Measurements from ENCODE around the gene HMGA1.
"Not testable (repeated sequence)": the region's sequence is repeated elsewhere in the genome, so short reads cannot be mapped to it uniquely, and the experiment has no call there.

Gene HMGA1

GRCh38 chr6:34241351-34242215 is 4.9 kb downstream of the HMGA1 start:
- DNase-seq = no peak

- no peak for DNase-seq
These were observed 5.8 kb downstream of the HMGA1 start for GRCh38 chr6:34242252-34243130.

DNA sequence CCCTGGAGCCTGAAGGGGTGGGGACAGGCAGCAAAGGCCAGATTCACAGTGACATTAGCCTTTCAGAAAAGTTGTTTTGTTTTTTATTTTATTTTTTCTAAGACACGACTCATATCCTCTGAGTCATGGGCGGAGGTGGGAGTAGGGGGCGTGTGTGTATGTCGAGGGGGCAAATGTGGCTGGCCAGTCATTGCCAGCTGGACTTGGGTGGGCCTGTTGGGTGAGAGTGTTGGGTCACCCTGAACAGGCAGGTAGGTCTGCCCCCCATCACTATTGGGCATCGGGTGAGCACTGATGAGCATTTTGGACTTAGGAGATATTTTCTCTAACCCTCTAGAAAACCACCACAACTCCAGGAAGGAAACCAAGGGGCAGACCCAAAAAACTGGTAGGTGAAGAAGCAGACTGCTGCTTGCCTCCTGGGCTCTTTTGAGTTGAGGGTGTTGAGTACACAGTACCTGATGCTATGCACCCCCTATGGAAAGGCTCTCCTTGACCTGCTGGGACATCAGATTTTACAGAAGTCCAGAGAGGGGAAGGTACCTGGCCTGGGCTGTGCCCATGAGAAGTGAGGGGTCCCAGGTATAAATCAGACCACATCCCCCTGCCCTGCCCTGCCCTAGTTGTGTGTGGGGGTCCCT is 6.6 kb downstream of the HMGA1 start:
- DNase-seq = peak; percentile 29

- DNase-seq = peak; percentile 93
These were observed 7.5 kb downstream of the HMGA1 start for GRCh38 chr6:34243901-34244884.

DNA sequence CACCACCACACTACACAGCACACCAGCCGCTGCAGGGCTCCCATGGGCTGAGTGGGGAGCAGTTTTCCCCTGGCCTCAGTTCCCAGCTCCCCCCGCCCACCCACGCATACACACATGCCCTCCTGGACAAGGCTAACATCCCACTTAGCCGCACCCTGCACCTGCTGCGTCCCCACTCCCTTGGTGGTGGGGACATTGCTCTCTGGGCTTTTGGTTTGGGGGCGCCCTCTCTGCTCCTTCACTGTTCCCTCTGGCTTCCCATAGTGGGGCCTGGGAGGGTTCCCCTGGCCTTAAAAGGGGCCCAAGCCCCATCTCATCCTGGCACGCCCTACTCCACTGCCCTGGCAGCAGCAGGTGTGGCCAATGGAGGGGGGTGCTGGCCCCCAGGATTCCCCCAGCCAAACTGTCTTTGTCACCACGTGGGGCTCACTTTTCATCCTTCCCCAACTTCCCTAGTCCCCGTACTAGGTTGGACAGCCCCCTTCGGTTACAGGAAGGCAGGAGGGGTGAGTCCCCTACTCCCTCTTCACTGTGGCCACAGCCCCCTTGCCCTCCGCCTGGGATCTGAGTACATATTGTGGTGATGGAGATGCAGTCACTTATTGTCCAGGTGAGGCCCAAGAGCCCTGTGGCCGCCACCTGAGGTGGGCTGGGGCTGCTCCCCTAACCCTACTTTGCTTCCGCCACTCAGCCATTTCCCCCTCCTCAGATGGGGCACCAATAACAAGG is 8.5 kb downstream of the HMGA1 start:
- DNase-seq = not testable (repeated sequence)

- not testable (repeated sequence) for DNase-seq
These were observed 9.1 kb downstream of the HMGA1 start for GRCh38 chr6:34245761-34246140.

DNA sequence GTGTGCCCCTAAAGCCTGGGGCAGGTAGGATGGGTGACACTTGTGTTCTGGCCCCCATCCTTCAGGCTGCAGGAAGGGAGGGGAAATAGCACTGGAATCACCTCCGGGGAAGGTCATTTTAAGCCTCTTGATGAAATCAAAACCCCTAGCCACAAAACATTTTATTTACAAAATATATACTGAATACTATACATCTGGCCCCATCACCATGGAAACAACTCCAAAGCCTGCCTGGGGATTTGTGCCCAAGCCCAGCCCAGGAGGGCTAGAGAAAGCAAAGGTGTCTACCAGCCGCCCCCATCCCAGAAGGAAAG is 9.5 kb downstream of the HMGA1 start:
- DNase-seq = no peak

- peak; percentile 68 for DNase-seq
These were observed 10.1 kb downstream of the HMGA1 start for GRCh38 chr6:34246563-34247391.

- no peak for DNase-seq
These were observed 11.0 kb downstream of the HMGA1 start for GRCh38 chr6:34247481-34248197.

DNA sequence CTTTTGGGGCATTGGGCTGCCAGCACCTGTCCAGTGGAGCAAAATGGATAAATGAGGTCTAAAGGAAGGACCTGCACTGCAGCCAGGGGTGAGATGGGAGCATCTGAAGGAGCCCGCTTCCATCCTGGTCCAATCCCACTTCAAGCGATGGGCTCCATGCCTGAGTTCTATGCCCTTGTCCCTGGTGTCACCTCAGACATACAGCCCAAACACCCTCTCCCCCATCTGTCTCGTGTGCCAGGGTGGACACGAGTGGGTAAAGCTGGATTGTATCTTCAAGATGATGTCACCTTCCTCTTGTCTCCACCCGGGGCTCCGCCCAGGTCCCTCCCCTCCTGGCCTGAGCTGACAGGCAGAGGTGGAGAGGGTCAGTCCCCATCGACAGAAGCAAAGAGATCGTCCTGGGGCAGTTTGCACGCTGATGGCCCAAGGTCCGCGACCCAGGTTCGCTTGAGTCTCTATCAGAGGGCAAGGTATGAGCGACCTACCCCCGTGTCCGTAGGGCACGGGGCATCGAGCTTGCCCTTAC is 11.6 kb downstream of the HMGA1 start:
- DNase-seq = peak; percentile 73

DNA sequence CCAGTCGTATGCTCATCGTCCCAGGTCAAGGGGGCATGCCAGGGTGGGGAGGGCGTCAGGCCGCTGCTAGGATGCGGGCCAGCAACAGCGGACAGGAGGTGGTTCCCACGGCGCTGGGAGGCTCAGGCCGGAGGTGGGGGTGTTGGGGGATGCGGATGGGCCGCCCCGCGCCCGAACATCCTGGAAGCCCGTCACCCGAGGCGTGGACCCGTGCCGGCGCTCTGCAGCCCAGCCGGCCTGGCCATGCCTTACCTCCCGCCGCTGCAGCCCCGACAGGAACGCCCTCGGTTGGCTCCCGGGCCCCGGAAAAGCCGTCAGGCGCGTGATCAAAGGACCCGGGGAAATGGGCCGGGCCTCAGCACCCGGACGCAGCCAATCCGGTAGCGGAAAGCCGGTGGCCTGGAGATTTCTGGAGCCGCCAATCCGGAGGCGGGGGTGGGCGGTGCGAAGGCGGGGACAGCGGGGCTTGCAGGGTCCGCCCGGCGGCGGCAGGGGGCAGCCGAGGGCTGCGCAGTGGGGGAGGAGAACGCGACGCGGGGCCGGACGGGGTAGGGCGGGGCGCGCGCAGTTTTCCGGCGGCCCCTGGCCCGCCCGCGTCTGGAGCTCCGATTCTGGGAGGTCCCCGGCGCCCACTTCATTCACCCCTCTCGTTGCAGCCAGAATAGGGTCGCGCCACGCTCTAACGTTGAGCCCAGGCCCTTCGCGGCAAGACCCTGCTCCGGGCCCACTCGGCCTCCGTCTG is 12.2 kb downstream of the HMGA1 start, which contains the start of gene SMIM29:
TSS of gene SMIM29 (minus strand) at position 280 of the 742 bp plus-strand sequence. CDS start 1,215 bp downstream, outside the sequence.
- peak; percentile 96 for DNase-seq

GRCh38 chr6:34249469-34250261 is 13.0 kb downstream of the HMGA1 start:
- peak; percentile 73 for DNase-seq

- peak; percentile 64 for DNase-seq
These were observed 15.7 kb downstream of the HMGA1 start for GRCh38 chr6:34252395-34252794.

DNA sequence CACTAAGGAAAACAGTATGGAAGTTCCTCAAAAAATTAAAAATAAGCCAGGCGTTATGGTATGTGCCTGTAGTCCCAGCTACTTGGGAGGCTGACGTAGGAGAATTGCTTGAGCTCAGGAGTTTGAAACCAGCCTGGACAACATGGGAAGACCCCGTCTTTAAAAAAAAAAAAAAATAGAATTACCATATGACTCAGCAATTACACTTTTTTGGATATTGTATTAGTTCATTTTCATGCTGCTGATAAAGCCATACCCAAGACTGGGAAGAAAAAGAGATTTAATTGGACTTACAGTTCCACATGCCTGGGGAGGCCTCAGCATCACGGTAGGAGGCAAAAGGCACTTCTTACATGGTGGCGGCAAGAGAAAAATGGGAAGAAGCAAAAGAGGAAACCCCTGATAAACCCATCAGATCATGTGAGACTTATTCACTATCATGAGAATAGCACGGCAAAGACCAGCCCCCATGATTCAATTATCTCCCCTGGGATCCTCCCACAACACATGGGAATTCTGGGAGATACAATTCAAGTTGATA is 22.9 kb downstream of the HMGA1 start:
- no peak for DNase-seq

DNA sequence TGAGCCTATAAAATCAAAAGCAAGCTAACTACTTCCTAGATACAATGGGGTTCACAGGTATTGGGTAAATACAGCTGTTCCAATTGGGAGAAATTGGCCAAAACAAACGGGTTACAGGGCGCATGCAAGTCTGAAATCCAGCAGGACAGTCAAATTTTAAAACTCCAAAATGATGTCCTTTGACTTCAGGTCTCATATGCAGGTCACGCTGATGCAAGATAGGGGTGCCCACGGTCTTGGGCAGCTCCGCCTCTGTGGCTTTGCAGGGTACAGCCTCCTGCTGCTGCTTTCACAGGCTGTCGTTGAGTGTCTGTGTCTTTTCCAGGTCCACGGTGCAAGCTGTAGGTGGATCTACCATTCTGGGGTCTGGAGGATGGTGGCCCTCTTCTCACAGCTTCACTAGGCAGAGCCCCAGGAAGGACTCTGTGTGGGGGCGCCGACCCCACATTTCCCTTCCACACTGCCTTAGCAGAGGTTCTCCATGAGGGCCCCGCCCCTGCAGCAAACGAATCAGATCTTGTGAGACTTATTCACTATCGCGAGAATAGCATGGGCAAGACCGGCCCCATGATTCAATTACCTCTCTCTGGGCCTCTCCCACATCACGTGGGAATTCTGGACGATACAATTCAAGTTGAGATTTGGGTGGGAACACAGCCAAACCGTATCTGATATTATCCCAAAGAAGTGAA is 24.0 kb downstream of the HMGA1 start:
- no peak for DNase-seq

- not testable (repeated sequence) for DNase-seq
These were observed 26.8 kb downstream of the HMGA1 start for GRCh38 chr6:34263484-34263883.

DNA sequence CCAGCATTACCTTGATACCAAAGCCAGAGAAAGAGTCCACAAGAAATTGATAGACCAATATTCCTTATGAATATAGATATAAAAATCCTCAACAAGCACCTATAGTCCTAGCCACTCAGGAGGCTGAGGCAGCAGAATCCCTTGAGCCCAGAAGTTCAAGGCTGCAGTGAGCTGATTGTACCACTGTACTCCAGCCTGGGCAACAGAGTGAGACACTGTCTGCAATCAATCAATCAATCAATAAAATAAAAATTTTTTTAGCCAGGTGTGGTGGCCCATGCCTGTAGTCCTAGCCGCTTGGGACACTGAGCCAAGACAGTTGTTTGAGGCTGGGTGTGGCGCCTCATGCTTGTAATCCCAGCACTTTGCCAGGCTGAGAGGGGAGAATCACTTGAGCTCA is 31.1 kb downstream of the HMGA1 start:
- no peak for DNase-seq

All from DMS53 (cell line).